GOT3 (cell line): ENCODE results near the gene PHLDB2.
A peak's percentile ranks its signal among the peaks of the same experiment; 100 is the strongest.

Experiments
- DNase-seq: peaks from one replicate; lab custom pipeline; 2025; ENCODE audit warnings: mixed read lengths; lab: John Stamatoyannopoulos, UW

PHLDB2 gene

DNA sequence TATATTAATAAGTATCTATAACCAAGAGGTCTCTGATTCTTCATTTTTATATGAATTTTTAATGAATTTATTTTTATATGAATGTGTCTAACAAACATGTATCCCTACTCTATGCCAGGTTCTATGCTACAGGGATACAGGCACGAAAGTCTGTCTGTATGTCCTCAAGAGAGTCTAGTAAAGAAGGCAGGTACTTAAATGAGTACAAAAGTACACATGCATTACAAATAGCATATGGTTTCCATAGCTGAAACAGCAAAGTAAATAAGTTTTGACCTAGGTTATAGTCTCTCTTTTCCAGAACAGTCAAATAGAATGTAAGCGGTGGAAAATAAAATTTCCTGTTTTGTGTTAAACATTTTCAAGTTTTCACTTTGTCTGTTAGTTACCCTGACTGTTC lies 106.4 kb downstream of the PHLDB2 start:
- DNase-seq: no peak

DNA sequence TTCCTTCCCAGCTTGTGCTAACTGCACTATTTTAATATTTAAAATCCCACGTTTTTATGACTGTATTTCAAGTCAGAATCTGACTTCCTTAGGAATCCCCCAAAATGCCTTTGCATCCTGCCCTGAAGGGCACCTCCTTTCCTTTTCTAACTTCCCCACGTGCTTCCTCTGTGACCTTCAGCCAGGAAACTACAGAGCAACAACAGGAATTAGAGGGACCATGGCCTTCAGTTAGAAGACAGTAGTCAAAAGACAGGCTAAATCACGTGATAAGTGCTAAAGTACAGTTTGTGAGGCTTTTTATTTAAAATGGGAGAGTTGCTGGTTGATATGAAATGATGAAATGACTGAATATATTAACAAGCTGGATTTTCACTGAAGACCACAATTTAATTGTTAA lies 108.0 kb downstream of the PHLDB2 start:
- no peak for DNase-seq

DNA sequence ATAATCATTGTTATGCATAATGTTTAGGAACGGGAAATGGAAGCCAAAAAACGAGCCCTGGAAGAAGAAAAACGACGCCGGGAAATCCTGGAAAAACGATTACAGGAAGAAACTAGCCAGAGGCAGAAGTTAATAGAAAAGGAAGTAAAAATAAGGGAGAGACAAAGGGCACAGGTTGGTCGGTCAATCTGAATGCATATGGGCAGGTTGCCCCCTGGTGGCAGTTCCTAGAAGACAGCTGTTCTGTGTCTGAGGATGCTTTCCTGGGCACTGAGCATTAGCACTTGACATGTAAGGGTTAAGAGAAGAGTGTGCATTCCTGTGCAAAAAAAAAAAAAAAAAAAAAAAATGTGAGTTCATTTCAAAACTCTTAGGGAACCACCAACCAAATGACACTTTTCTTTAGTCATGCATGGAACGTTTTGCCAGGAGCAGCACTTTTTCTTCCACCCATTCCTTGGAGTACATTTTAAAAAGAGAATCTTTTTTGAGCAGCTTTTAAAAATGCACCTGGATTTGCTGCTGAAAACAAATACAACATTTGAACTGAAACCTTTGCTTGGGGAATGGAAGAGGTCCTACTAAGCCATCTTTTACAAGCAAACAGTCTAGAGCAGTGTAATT lies 108.7 kb downstream of the PHLDB2 start:
- DNase-seq: peak; percentile 10

DNA sequence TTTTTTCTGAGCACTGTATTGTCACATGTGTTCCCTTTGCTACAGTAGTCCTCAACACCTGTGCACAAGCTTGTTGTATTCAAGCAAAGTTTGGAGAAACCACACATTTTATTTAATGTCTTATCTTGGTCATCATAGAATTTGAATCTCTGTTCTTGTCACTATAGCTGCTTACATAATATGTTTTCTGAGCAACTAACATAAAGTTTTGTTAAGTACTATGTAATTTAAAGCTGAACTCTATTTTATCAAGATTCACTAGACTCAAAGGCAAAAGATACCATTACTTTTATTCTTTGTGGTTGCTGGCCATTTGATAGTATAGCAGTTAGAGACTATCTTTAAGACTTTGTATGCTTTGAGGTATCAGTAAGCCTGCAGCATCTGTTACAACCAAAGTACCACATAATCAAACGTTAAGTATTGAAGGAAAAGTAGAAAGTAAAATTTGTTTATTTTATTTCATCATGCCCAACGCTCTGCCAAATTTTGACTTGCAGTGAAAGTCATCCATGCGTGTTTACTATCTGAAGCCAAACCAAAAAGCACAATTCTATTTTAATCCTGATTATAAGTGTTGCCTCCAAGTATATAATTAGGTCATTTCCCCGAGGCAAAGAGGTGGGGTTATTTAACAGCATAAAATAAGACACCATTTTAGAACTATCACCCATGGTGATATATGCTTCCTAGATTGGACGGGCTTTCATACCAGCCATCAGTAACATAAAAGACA lies 109.4 kb downstream of the PHLDB2 start:
- DNase-seq: no peak

DNA sequence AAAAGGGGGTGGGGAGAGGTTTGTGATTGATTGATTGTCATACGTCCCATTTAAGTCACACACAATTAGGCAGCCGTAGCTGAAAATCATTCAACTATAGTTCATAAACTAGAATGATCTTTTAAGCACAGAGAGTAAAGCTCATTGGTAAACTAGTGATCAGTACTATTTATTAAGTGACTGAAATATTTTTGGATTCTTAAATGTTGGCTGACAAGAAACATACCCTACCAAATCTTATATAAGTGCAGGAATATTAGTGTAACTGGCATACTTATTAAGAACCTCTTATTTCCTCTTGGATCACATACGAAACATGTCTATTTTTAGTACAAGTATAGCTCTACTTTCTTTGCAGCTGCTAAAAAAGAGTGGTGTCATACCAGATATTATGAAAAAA lies 111.3 kb downstream of the PHLDB2 start:
- DNase-seq: no peak

DNA sequence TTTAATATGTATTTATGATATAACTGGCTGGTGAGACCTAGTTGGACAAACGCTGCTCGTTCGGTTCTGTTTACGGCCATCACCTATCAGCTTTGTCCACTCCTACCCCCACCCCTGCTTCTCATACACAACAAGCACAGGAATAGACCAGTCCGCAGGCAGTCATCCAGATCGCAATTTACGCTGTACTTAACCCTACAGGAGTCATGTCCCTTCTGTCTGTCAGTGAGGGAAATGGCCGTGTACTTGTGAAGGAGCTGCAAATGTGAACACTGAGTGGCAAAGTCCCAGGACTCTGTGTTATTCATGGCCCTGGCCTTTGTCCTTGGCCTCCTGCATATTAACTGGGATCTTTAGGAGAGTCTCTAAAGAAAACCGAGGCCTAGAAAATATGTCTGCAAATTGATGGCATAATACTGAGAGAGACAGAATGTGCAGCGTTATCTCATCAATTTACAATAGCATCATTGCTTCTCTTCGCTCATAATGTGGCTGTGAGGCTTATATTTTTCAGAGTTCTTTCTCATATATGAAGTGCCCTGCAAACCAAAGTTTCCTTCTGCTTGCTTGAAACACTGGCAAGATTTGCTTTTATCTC lies 112.6 kb downstream of the PHLDB2 start:
- no peak for DNase-seq

DNA sequence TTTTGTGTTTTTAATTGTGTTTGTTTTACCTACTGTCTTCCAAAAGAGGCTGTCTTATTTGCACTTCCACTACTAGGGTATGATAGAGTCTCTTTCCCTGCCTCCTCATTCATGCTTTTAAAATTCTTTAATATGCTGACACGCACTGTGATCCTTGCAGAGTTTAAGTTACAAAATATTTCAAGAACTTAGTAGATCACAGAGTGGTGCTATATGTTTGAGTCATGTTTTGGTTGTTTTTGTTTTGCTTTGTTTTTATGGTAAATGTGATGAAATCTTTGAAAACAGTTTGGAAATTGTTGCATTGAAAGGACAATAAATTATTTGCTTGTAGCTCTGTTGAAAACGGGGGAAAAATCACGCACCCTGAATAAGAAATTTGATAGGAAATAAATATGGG lies 113.8 kb downstream of the PHLDB2 start:
- no peak for DNase-seq

DNA sequence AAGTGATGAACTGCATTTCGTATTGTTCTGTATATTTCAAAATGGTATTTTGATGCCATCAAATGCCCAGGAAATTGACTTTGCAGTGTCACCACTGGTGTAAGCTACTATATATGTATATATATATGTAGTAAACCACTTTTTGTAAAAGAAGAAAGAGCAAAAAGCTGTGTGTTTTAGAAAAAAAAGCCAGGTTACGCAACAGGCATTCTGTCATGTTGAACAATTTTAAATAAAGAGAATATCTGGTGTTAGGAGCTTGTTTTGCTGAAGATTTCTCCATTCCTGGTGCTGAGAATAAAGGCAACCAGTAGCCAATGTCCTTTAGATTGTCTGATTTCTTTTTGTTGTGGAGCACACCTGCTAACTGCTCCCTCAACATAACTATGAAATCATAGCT lies 116.1 kb downstream of the PHLDB2 start:
- DNase-seq: no peak

DNA sequence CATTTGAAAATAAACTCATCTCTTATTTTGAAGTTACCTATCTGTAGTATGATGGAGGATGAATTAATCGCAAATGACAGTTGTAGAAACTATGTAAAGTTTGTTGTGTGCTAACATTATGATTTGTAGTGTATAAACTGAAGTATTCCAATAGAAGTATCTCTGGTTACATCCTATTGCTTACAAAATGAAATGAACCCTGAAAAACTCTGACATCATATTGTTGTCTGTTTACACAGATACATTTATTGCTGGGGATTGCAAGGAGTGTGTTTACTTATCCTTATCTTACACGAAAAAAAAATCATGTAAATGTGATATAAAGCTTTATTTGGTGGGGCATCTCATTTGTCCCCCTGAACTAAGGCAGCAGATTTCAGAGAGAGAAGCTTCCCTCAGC lies 117.2 kb downstream of the PHLDB2 start:
- DNase-seq: no peak

DNA sequence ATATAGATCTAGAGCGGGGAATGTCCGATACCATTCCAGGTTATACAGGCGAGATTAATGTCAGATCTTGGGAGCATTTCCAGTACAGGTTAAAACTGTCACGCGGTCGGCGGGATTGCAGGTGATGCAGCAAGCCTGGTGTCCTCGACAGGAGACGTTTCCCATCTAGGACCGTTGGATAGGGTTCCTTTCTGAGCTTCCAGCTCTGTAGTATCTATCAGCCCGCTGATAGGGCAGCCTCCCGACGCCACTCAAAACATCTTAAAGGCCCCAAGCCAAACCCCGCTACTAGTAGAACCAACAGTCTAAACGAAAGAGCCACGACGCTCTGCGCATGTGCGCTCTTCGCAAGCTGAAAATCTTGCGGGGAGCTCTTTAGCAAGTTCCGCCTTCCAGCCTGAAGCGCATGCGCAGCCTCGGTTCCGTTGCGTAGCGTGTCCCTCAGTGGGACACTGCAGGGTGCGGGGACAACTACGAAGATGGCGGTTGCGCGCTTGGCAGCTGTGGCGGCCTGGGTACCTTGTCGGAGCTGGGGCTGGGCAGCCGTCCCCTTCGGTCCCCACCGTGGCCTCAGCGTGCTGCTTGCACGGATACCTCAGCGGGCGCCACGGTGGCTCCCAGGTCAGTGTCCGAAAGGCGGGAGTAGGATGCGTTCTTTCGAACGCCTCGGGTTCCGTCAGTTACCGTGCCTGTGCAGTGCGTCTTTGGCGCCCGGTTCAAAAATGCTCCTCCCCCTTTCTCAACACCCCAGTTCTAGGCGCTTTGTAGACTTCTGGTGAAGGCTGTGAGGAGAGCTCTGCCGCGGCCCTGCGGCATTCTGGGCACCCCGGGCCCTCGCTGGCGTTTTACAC lies 119.7 kb downstream of the PHLDB2 start, which contains the start of gene ABHD10:
TSS of gene ABHD10 (plus strand) at position 444 of the 851 bp plus-strand sequence. CDS start at position 480, 36 bp downstream.
- DNase-seq: peak; percentile 72

DNA sequence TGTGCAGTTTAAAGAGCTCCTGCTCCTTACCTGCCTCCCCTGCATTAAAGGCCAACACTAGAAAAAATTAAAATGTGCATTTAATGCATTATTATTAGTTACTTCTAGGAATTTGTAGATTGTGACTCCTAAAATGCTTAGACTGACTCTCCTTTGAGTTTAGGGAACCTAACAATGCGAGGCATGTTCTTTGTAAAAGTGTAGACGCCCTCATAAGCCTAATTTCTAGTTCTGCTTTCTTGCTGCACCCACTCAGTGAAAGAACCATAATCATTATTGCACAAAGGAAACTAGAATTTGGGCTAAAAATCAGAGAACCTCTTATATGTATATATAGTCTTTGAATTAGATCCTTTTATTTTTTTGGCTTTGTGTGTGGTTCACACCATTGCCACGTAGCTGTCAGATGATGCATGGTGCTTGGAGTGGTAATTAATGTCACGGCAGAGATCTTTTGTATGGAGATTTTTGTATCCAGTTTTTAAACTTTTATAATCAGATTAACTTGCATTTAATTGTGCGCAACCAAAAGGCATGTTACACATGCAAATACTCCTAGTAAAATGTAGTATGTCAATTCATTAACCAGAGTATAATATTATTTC lies 120.5 kb downstream of the PHLDB2 start:
- no peak for DNase-seq

DNA sequence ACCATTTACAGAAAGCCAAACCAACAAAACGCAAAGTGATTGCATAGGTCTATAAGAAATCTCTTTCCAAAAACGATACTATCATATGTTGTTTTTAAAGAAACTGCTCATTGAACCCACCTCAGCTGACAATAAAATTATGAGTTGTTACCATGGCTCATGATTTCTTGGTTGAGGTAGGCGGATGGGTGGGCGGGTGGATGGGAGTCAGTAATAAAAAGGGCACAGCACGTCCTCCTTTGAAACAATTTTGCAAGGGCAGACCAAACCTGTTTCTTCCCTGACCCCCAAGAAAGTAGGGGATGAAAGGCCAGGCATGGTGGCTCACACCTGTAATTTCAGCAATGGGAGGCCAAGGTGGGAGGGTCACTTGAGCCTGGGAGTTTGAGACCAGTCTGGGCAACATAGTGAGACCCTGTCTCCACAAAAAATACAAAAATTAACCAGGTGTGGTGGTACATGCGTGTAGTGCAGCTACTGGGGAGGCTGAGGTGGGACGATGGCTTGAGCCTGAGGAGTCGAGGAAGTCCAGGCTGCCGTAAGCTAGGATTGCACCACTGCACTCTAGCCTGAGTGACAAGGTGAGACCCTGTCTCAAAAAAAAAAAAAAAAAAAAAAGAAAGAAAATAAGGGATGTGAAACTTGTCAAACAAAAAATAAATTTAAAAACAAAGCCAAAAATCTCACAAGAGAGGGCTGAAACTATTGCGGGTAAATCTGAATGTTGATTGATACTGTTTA lies 121.8 kb downstream of the PHLDB2 start:
- no peak for DNase-seq

DNA sequence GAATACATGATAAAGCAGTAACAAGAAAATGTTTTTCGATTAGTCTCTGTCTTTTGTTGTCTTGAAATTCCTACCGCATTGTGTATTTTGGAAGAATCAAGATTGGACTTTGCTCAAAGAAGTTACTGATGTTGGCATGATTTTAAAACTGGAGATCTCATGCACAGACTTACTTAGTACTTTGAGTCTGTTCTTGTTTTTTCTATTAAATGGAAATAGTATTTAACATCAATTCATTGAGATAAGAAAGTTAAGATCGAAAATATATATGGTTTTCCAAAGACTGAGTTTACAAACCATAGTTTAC lies 122.3 kb downstream of the PHLDB2 start:
- DNase-seq: no peak

DNA sequence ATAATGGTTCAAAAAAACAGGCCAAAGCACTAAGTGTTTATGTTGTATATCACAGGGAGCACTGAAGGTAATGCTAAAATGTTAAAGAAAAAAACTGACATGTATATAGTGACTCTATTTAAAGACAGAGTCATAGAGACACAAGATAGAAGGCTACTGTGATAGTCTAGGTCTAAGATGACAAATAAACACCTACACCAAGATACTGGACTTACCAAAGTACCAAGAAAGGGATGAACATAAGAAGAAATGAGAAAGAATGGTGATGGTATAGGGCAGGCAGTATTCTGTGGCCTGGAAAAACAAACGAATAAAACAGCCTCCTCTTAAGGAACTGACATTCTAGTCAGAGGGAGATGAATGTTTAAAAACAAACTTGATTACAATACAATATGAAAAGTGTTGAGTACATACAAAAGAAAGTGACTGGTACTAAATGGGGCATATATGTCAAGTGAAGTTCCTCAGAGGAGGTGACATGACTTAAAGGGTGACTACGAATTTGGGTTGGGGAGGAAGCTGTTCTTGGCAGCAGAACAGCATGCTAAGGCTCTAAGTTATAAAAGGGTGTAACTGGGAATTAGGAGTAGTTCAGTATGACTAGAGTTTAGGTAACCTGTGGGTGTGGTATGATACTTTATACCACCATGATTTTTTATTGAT lies 125.7 kb downstream of the PHLDB2 start:
- DNase-seq: no peak

DNA sequence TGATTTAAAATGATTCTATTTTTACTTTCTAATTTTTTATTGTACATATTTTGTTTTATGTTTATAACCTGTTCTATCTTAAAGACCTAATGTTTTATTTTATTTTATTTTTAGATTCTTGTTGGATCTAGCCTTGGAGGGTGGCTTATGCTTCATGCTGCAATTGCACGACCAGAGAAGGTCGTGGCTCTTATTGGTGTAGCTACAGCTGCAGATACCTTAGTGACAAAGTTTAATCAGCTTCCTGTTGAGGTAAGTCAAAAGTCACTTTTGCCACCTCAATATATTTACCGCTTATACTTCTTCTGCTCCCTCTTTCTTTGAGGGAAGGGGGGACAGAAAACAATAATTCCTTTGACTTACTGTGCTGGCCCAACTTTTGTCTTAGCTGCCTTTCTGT lies 127.7 kb downstream of the PHLDB2 start:
- DNase-seq: no peak

DNA sequence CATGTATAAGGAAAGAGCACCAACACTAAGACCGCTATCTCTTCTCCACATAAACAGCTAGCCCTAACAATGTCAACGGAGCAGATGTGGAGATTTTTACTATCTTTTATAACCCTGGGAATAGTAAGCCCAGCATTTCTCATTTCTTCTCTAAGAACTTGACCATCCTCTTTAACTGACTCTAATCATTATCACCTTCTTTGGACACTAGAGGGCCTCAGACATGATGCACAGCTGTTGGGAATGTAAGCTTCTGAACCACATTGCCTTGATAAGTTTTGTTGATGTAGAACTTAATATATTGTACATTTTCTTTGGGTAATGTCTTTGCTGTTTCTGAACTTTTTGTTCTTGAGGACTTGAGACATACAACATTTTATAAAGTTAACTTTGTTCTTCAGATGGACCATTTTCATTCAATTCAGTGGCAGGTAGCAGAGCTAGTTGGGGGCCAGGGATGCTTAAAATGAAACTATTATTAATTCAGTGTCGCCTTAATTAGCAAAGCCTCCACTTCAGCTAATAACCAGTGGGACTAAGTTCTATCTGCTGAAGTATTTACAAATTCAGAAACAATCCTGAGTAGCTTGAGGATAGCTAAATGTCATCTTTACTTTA lies 130.1 kb downstream of the PHLDB2 start:
- DNase-seq: no peak

DNA sequence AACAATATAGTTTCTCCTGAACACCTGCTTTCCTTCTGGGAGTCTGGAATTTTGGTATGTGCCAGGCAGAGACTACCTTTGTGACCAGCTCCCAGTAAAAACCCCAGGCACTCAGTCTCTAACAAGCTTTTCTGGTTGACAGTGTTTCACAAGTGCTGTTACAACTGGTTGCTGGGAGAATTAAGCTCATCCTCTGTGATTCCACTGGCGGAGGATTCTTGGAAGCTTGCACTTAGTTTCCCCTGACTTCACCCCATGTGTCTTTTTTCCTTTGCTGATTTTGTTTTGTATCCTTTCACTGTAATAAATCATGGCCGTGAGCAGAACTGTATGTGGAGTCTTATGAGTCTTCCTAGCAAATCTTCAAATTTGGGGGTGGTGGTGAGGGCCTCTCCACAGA lies 134.0 kb downstream of the PHLDB2 start:
- DNase-seq: no peak

DNA sequence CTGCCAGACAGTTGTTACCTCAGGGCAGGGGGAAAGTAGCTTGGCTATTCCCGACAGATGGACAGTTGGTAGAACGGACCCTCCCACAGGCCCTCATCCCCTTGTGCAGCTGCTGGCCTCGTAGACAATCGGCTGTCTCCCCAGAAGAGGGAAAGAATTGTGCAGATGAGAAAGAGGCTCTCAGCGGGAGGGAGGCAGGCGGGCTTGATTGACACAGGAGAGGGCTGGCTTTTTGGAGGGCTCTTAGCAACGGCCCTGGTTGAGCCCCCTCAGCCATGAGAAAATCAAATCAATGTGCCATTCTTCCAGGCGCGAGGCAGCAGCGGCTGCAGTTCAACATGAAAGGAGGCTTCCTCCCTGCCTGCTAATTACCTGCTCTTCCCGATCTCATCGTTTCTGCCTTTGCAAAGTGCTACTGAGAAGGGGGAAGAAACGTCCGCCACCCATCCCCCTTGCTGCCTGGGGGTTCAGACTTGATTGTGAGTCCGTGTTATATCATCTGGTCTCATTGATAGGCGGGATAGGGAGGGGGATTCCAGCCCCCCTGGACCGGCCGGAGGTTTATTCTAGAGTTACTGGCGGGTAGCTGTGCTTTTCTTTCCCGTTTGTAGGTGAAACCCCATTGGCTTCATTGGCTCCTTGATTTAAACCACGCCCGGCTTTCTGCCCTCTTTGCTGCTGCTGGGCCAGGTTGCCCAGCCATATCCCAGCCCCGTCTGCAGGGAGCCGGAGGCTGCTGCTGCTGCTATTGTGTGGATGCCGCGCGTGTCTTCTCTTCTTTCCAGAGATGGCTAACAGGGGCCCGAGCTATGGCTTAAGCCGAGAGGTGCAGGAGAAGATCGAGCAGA lies 139.8 kb downstream of the PHLDB2 start, which contains the start of gene TAGLN3:
TSS of gene TAGLN3 (plus strand) at position 287 of the 848 bp plus-strand sequence. CDS start at position 788, 501 bp downstream.
- DNase-seq: no peak
